ENCODE measurements around the gene NABP2. TPM values are rescaled to one million over a fixed set of nuclear protein-coding genes. Genes with fewer than 3 reads are reported as not detected.

NABP2 gene
- total and polyA plus RNA-seq, 12 donors, result 13.5 to 27.7 (median 20.4) TPM

DNA sequence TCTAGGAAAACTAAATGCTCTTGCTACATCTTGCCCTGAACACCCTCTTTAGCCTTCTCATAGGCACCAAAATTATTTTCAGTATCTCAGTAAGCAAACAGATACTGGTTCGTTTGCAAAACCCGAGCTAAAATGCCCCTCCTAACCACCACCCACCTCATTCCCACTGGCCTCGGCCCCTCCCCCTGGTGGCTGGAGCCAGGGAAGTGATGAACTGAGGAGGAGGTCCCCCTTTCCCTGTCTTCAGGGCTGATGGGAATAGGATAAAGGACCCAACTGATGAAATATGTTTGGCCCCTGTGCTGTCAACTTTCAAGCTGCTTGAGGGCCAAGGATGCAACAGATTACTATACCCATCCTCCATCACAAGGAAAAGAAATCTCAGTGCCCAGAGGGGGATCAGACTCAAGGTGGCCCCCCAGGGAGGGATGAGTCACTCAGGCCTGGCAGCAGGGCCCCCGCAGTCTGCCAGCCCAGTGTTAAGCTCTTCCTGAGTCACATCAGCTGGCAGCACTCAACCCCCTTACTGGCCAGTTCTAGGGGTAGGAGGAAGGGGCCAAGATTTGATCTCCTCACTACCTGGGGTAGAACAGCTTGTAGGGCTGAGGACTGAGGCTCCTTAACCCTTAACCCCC lies 32.3 kb downstream of the NABP2 start:
- Histone ChIP-seq H3K27me3 (no peaks in the 10 kb centered on the region), H3K9me3 (no peaks in the 10 kb centered on the region), H3K27ac (no peak overlapping the region), H3K4me1 (peaks cover 7 to 28% (median 22%) of the 10 kb centered on the region in 9 donors), H3K4me3 (peak overlapping the region in 4 of 10 donors; percentile 85 to 99 (median 98)), H3K36me3 (peaks cover 3 to 56% (median 44%) of the 10 kb centered on the region in 9 donors)
- intact Hi-C loops (cut with DNase I), result loop anchor here in 3 of 10 donors (5.0 kb wide), 2 partner anchors 34 to 49 kb away; partner anchors contain the start of genes NABP2 (in 2 of the 3) and RNF41 (in 2 of the 3)
- 36 to 39% methylated on average over 4 of the region's 4 CpGs for WGBS, 2 donors
- TF ChIP-seq, protein P1, sequence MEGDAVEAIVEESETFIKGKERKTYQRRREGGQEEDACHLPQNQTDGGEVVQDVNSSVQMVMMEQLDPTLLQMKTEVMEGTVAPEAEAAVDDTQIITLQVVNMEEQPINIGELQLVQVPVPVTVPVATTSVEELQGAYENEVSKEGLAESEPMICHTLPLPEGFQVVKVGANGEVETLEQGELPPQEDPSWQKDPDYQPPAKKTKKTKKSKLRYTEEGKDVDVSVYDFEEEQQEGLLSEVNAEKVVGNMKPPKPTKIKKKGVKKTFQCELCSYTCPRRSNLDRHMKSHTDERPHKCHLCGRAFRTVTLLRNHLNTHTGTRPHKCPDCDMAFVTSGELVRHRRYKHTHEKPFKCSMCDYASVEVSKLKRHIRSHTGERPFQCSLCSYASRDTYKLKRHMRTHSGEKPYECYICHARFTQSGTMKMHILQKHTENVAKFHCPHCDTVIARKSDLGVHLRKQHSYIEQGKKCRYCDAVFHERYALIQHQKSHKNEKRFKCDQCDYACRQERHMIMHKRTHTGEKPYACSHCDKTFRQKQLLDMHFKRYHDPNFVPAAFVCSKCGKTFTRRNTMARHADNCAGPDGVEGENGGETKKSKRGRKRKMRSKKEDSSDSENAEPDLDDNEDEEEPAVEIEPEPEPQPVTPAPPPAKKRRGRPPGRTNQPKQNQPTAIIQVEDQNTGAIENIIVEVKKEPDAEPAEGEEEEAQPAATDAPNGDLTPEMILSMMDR (IDR thresholded peaks at IDR 0.05), result no peak
- ATAC-seq (peak in 1 of 8 donors; percentile 29), DNase-seq (no peak)

DNA sequence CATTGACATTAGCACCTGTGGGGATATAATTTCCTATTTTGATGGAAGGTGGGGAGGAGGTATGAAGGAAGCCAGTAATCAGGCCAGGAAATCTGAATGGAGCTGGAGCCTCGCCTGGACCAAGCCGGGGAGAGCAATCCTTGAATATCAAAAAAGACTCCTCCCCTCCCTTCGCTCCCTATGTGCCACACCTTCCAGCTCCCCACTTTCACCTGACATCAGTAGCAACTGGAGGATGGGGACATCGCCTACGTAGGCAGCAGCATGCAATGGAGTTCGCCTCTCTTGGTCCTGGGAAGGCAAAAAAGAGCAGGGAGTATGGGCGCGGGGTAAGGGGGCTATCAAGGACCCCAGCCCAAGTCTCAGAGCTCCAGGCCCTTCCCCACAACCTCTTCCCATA lies 32.9 kb downstream of the NABP2 start:
- Histone ChIP-seq H3K27ac (peak overlapping the region in 5 of 10 donors; percentile 86 to 96 (median 93)), H3K4me1 (peaks cover 7 to 28% (median 22%) of the 10 kb centered on the region in 9 donors), H3K4me3 (peak overlapping the region; percentile 78 to 99 (median 98)), H3K9me3 (no peaks in the 10 kb centered on the region), H3K36me3 (peaks cover 2 to 50% (median 39%) of the 10 kb centered on the region in 9 donors), H3K27me3 (no peaks in the 10 kb centered on the region)
- 47 to 54% methylated on average over 8 of the region's 8 CpGs for WGBS, 2 donors
- DNase-seq (no peak), ATAC-seq (no peak)
- intact Hi-C loops (cut with DNase I), result loop anchor here in 3 of 10 donors (5.0 kb wide), 2 partner anchors 35 to 50 kb away; partner anchors contain the start of genes NABP2 (in 2 of the 3) and RNF41 (in 2 of the 3)
- TF ChIP-seq, protein P1 (IDR thresholded peaks at IDR 0.05), result no peak

DNA sequence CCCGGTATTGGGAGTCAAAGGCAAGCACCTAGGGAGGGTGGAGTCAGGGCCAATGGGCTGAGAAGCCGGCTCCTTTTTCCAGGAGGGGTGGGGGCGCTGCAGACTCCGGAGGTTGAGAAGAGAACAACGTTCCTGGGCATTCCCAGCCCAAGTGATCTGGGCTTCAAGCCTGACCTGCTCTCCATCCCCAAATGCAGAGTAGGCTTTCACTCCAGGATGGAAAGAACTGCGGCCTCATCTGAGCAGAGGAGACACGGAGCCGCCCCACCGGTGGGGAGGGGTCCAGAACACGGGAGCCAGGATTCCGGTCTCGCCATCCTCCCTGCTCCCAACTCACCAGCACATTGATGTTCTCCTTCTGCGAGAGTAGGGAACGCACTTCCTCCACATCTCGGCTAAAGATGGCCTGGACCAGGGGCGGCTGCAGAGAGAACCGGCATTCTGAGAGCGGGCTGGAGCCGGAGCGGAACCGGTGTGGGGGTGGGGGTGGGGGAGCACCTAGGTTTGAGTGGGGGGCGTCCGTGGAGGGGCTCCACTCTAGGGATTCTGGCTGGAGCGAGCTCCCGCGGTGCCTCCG lies 33.4 kb downstream of the NABP2 start:
- H3K4me1 ChIP-seq, result peaks cover 7 to 28% (median 22%) of the 10 kb centered on the region in 9 donors
- H3K27ac ChIP-seq, result peak overlapping the region; percentile 1 to 96 (median 92)
- no peaks in the 10 kb centered on the region for H3K27me3 ChIP-seq
- intact Hi-C loops (cut with DNase I), result loop anchor here in 3 of 10 donors (5.0 kb wide), 2 partner anchors 35 to 50 kb away; partner anchors contain the start of genes NABP2 (in 2 of the 3) and RNF41 (in 2 of the 3)
- 0% methylated on average over 27 of the region's 27 CpGs for WGBS, 2 donors
- H3K4me3 ChIP-seq, result peak overlapping the region; percentile 78 to 99 (median 98)
- H3K36me3 ChIP-seq, result peaks cover 0 to 45% (median 34%) of the 10 kb centered on the region in 9 donors
- peak; percentile 4 to 48 (median 21) for ATAC-seq
- no peaks in the 10 kb centered on the region for H3K9me3 ChIP-seq
- TF ChIP-seq, protein P1 (IDR thresholded peaks at IDR 0.05), result no peak
- no peak for DNase-seq

DNA sequence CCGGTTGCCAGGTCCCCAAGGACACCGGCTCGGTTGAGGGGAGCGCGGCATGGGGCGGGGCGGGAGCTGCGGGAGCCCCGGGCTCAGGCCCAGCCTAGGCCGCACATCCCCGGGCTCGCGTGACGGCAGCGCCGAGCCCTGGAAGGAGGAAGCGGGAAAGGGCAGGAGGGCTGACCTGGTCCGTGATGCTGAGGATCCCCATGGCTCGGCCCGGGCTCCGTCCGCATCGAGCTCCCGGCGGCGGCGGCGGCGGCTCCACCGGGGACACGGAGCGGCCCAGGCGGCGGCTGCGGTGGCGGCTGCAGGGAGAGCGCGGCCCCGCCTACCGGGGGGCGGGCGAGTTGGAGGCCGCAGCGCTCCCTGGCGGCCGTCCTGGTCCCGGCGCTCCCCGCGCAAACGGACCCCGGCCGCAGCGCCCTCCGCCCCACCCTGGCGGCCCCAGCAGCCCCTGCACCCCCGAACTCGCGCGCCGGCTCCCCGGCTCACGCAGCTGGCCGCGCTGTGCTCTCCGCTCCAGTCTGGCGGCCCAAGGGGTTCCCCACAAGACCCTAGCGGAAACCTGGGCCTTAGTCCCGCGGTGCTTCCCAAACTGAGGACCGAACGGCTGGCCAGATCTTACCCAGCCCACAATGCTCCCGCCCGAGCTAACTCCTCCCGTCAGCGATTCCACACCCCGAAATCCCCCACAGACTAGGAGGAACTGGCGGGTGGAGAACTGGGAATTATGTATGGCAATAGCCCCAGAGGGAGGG lies 34.1 kb downstream of the NABP2 start, which contains the start of gene ANKRD52:
ANKRD52 (minus strand) TSS at position 317 of the 752 bp plus-strand sequence; CDS start at position 202, 115 bp downstream.
- Histone ChIP-seq H3K27me3 (no peaks in the 10 kb centered on the region), H3K36me3 (peaks cover 0 to 38% (median 27%) of the 10 kb centered on the region in 9 donors), H3K4me3 (peak within 1 kb of the TSS; percentile 78 to 99 (median 98)), H3K9me3 (no peaks in the 10 kb centered on the region), H3K4me1 (peaks cover 7 to 28% (median 22%) of the 10 kb centered on the region in 9 donors), H3K27ac (peak within 1 kb of the TSS; percentile 55 to 96 (median 92))
- DNase-seq (peak; percentile 71 to 80), ATAC-seq (peak; percentile 89 to 97 (median 95))
- intact Hi-C loops (cut with DNase I), result loop anchor here in 3 of 10 donors (5.0 kb wide), 2 partner anchors 36 to 51 kb away; partner anchors contain the start of genes NABP2 (in 2 of the 3) and RNF41 (in 2 of the 3)
- TF ChIP-seq, protein P1 (IDR thresholded peaks at IDR 0.05), result peak; percentile 51 to 93 (median 83)
- WGBS, 2 donors, result 0% methylated on average over 61 to 78 of the region's 78 CpGs

Measured in heart right ventricle (tissue), 16 donors.